ENCODE measurements around the gene DBI. TPM values are rescaled to one million over a fixed set of nuclear protein-coding genes. Genes with fewer than 3 reads are reported as not detected.

The DBI gene
- total and polyA plus RNA-seq, 2 experiments from 2014 or later = 171 to 873 TPM

- Mint-ChIP-seq H3K4me3 (no peak overlapping the region), H3K27ac (no peak overlapping the region)
Measured at GRCh38 chr2:119402645-119403560, 36.1 kb downstream of the DBI start.

More at GRCh38 chr2:119402645-119403560, 36.1 kb downstream of the DBI start:
- DNase-seq (ENCODE audit: low spot score) (no peak), ATAC-seq (no peak)
- no peaks in the 10 kb centered on the region for H3K36me3 Mint-ChIP-seq (ENCODE audit: low read depth)
- peaks cover 11% of the 10 kb centered on the region for H3K4me1 Mint-ChIP-seq
- Histone ChIP-seq H4K20me1 (replicated peaks; ENCODE audit: insufficient read depth) (no peaks in the 10 kb centered on the region), H3K36me3 (ENCODE audit: insufficient read depth) (no peaks in the 10 kb centered on the region), H3F3A (replicated peaks; ENCODE audit: low read depth) (no peaks in the 10 kb centered on the region), H3K4me2 (no peak overlapping the region), H3K9me2 (ENCODE audit: insufficient read depth) (no peaks in the 10 kb centered on the region), H3K27ac (ENCODE audit: low read depth) (no peak overlapping the region), H3K27me3 (ENCODE audit: insufficient read depth) (no peaks in the 10 kb centered on the region), H3K4me3 (no peak overlapping the region), H3K79me2 (replicated peaks; ENCODE audit: insufficient read depth) (no peaks in the 10 kb centered on the region), H3K4me1 (ENCODE audit: insufficient read depth) (no peaks in the 10 kb centered on the region), H2AFZ (no peak overlapping the region)
- peaks cover 5% of the 10 kb centered on the region for H3K27me3 Mint-ChIP-seq (ENCODE audit: insufficient read depth, low read depth, poor library complexity)
- H3K9me3 Mint-ChIP-seq = no peaks in the 10 kb centered on the region
- TF ChIP-seq POLR2AphosphoS5 (IDR thresholded peaks at IDR 0.05; ENCODE audit: low read depth) (no peak), ZNF331 (CRISPR knock-in tag; IDR thresholded peaks at IDR 0.05; ENCODE audit: low read depth) (no peak), ZNF462 (CRISPR knock-in tag; IDR thresholded peaks at IDR 0.05) (no peak), STAT1 (IDR thresholded peaks at IDR 0.05; ENCODE audit: unreplicated experiment) (no peak), CTCF (conservative IDR thresholded peaks at IDR 0.05; ENCODE audit: low read depth in 2 of 2) (no peak), ZNF114 (CRISPR knock-in tag; IDR thresholded peaks at IDR 0.05) (no peak), EZH2 (IDR thresholded peaks at IDR 0.05; ENCODE audit: low read depth, unreplicated experiment) (no peak), NANOG (IDR thresholded peaks at IDR 0.05; ENCODE audit: borderline replicate concordance) (no peak), CREB1 (CRISPR knock-in tag; IDR thresholded peaks at IDR 0.05; ENCODE audit: low read depth) (no peak), EZH2phosphoT487 (IDR thresholded peaks at IDR 0.05; ENCODE audit: unreplicated experiment) (no peak), JUNB (IDR thresholded peaks at IDR 0.05; ENCODE audit: unreplicated experiment) (no peak)
- TF ChIP-seq, protein P1, sequence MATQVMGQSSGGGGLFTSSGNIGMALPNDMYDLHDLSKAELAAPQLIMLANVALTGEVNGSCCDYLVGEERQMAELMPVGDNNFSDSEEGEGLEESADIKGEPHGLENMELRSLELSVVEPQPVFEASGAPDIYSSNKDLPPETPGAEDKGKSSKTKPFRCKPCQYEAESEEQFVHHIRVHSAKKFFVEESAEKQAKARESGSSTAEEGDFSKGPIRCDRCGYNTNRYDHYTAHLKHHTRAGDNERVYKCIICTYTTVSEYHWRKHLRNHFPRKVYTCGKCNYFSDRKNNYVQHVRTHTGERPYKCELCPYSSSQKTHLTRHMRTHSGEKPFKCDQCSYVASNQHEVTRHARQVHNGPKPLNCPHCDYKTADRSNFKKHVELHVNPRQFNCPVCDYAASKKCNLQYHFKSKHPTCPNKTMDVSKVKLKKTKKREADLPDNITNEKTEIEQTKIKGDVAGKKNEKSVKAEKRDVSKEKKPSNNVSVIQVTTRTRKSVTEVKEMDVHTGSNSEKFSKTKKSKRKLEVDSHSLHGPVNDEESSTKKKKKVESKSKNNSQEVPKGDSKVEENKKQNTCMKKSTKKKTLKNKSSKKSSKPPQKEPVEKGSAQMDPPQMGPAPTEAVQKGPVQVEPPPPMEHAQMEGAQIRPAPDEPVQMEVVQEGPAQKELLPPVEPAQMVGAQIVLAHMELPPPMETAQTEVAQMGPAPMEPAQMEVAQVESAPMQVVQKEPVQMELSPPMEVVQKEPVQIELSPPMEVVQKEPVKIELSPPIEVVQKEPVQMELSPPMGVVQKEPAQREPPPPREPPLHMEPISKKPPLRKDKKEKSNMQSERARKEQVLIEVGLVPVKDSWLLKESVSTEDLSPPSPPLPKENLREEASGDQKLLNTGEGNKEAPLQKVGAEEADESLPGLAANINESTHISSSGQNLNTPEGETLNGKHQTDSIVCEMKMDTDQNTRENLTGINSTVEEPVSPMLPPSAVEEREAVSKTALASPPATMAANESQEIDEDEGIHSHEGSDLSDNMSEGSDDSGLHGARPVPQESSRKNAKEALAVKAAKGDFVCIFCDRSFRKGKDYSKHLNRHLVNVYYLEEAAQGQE (IDR thresholded peaks at IDR 0.05; ENCODE audit: unreplicated experiment) = no peak
- TF ChIP-seq, protein P2, sequence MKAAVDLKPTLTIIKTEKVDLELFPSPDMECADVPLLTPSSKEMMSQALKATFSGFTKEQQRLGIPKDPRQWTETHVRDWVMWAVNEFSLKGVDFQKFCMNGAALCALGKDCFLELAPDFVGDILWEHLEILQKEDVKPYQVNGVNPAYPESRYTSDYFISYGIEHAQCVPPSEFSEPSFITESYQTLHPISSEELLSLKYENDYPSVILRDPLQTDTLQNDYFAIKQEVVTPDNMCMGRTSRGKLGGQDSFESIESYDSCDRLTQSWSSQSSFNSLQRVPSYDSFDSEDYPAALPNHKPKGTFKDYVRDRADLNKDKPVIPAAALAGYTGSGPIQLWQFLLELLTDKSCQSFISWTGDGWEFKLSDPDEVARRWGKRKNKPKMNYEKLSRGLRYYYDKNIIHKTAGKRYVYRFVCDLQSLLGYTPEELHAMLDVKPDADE (IDR thresholded peaks at IDR 0.05) = no peak

All from GM23338 (cell line).